CD4-positive, alpha-beta T cell (primary cell): Measurements from ENCODE around the gene GFER. TPM values are rescaled to one million over a fixed set of nuclear protein-coding genes. Genes with fewer than 3 reads are reported as not detected.

Experiments used
- ATAC-seq: fragments of 200-7000 bp; cut with Tn5 transposase; one replicate; pipeline ENCODE4 v1.10.0; 2022; ENCODE audit warnings: mild to moderate bottlenecking; ENCODE audit not compliant: poor library complexity
- CTCF ChIA-PET: fragments of 350-600 bp; sonication (Branson Sonifier 250); formaldehyde crosslinking; loops from one replicate; lab custom pipeline; 2021; ENCODE audit warnings: antibody characterized with exemption, inconsistent platforms; lab: Charles Lee
- POLR2A ChIA-PET: fragments of 350-600 bp; sonication (Branson Sonifier 250); formaldehyde crosslinking; loops from one replicate; lab custom pipeline; 2021; ENCODE audit warnings: antibody characterized with exemption, inconsistent platforms; lab: Charles Lee
- DNase-seq, 14 experiments: peaks; one replicate each; pipeline ENCODE4 v3.0.0-alpha.2; 2013 to 2020; ENCODE audit warnings: mixed read lengths in 2 of 14
- H3K27ac ChIP-seq, 2 donors: one replicate each; pipeline versions ENCODE4 v1.5.1 to v1.7.0; 2013; ENCODE audit warnings: low read length in 2 of 2, low read depth in 1 of 2, mild to moderate bottlenecking in 1 of 2
- H3K27me3 ChIP-seq, 2 experiments: 1 replicate in 1 of 2; 2 replicates in 1 of 2; pipeline versions ENCODE4 v1.6.1 to v1.7.0; 2013; ENCODE audit warnings: low read length in 2 of 2, control low read depth in 1 of 2, mild to moderate bottlenecking in 1 of 2, moderate library complexity in 1 of 2; ENCODE audit not compliant: insufficient read depth in 2 of 2, control insufficient read depth in 1 of 2
- H3K36me3 ChIP-seq: one replicate; pipeline ENCODE4 v1.6.1; 2013; ENCODE audit warnings: low read length, control low read depth; ENCODE audit not compliant: insufficient read depth
- H3K4me1 ChIP-seq: one replicate; pipeline ENCODE4 v1.6.1; 2013; ENCODE audit warnings: low read length, control low read depth; ENCODE audit not compliant: insufficient read depth
- H3K4me3 ChIP-seq: one replicate; pipeline ENCODE4 v1.5.1; 2013; ENCODE audit warnings: mild to moderate bottlenecking, low read length, moderate library complexity
- H3K9me3 ChIP-seq, 2 experiments: 1 replicate in 1 of 2; 2 replicates in 1 of 2; pipeline versions ENCODE4 v1.6.1 to v1.7.0; 2013; ENCODE audit warnings: low read length in 2 of 2, mild to moderate bottlenecking in 2 of 2, control low read depth in 1 of 2, moderate library complexity in 1 of 2; ENCODE audit not compliant: control insufficient read depth in 1 of 2, insufficient read depth in 1 of 2
- H3K27ac Mint-ChIP-seq: one replicate; pipeline ENCODE4 v1.8.0; 2020; ENCODE audit warnings: mixed read lengths
- H3K27me3 Mint-ChIP-seq: one replicate; pipeline ENCODE4 v1.8.0; 2021; ENCODE audit warnings: mixed read lengths
- H3K36me3 Mint-ChIP-seq: one replicate; pipeline ENCODE4 v1.8.0; 2021; ENCODE audit warnings: low read depth, mixed read lengths
- H3K4me1 Mint-ChIP-seq: one replicate; pipeline ENCODE4 v1.8.0; 2021; ENCODE audit warnings: low read depth, mixed read lengths
- H3K4me3 Mint-ChIP-seq: one replicate; pipeline ENCODE4 v1.8.0; 2020; ENCODE audit warnings: mild to moderate bottlenecking, mixed read lengths
- H3K9me3 Mint-ChIP-seq: one replicate; pipeline ENCODE4 v1.8.0; 2020; ENCODE audit warnings: mixed read lengths
- CTCF ChIP-seq: fragments of 200-600 bp; IDR thresholded peaks from one replicate; pipeline ENCODE4 v1.8.0; 2022; ENCODE audit warnings: antibody characterized with exemption, mild to moderate bottlenecking
- intact Hi-C, 2 experiments: fragments of 100-400 bp; cut with DNase I in 1 of 2; cut with micrococcal nuclease in 1 of 2; formaldehyde crosslinking; loops; one replicate each; pipeline versions ENCODE4 v1.15.1 to v1.9.0; 2023 to 2025; cut with DNase I, micrococcal nuclease
- total RNA-seq, 174 experiments: library from RNA in 2 of 174; stranded (reverse) in 2 of 174; gene quantifications; one replicate each; pipeline ENCODE4 v1.2.3 and lab custom pipeline; 2021 to 2026

GFER gene
- total RNA-seq, 2 experiments from 2014 or later, result 14.5 TPM

- Mint-ChIP-seq H3K36me3 (peaks cover 10% of the 10 kb centered on the region), H3K4me1 (peaks cover 40% of the 10 kb centered on the region), H3K9me3 (no peaks in the 10 kb centered on the region), H3K4me3 (peak overlapping the region; percentile 93), H3K27me3 (no peaks in the 10 kb centered on the region), H3K27ac (peak overlapping the region; percentile 88)
- ChIA-PET POLR2A (interaction anchor here (5.5 kb wide), 1 partner anchor 148 kb away, joined by 30 read pairs; the partner anchor contains the start of gene TRAF7), CTCF (no interaction called here)
- ATAC-seq, result no peak
- Histone ChIP-seq H3K27me3 (no peaks in the 10 kb centered on the region), H3K36me3 (peaks cover 27% of the 10 kb centered on the region), H3K4me1 (peaks cover 70% of the 10 kb centered on the region), H3K4me3 (no peak overlapping the region), H3K27ac (no peak overlapping the region), H3K9me3 (no peaks in the 10 kb centered on the region)
- TF ChIP-seq CTCF, result no peak
- DNase-seq, result no peak
- intact Hi-C loops, result loop anchor here in 1 of 2 experiments (5.0 kb wide), 2 partner anchors 35 to 40 kb away; partner anchors contain the start of genes NTHL1, TBL3 and TSC2
These were observed 23.3 kb downstream of the GFER start for GRCh38 chr16:2007081-2007836.

GRCh38 chr16:2008009-2008526 is 24.1 kb downstream of the GFER start:
- peak in 4 of 14 experiments; percentile 30 to 57 (median 36) for DNase-seq
- peak overlapping the region; percentile 88 for H3K27ac Mint-ChIP-seq
- CTCF ChIA-PET, result interaction anchor here (1.2 kb wide), 1 partner anchor 65 kb away, joined by 3 read pairs; the partner anchor contains the start of gene MSRB1
- intact Hi-C loops, result loop anchor here in 1 of 2 experiments (2.0 to 5.0 kb wide), 3 partner anchors 36 to 47 kb away; partner anchors contain the start of genes NTHL1, TBL3 and TSC2
- no peak for TF ChIP-seq CTCF
- H3K27me3 ChIP-seq, result no peaks in the 10 kb centered on the region
- no peak for ATAC-seq
- peak overlapping the region; percentile 93 for H3K4me3 Mint-ChIP-seq
- no peaks in the 10 kb centered on the region for H3K27me3 Mint-ChIP-seq
- H3K9me3 ChIP-seq, result no peaks in the 10 kb centered on the region
- H3K27ac ChIP-seq, result peak overlapping the region in 1 of 2 donors; percentile 29
- peaks cover 7% of the 10 kb centered on the region for H3K36me3 Mint-ChIP-seq
- POLR2A ChIA-PET, result interaction anchor here (5.5 kb wide), 1 partner anchor 147 kb away, joined by 30 read pairs; the partner anchor contains the start of gene TRAF7
- peak overlapping the region; percentile 63 for H3K4me3 ChIP-seq
- peaks cover 70% of the 10 kb centered on the region for H3K4me1 ChIP-seq
- peaks cover 19% of the 10 kb centered on the region for H3K36me3 ChIP-seq
- H3K4me1 Mint-ChIP-seq, result peaks cover 40% of the 10 kb centered on the region
- H3K9me3 Mint-ChIP-seq, result no peaks in the 10 kb centered on the region

GRCh38 chr16:2008631-2009163 is 24.7 kb downstream of the GFER start:
- intact Hi-C loops, result loop anchor here in 1 of 2 experiments (1.0 to 5.0 kb wide), 4 partner anchors 16 to 48 kb away; partner anchors contain the start of genes NTHL1, TBL3 and TSC2
- peaks cover 64% of the 10 kb centered on the region for H3K4me1 ChIP-seq
- peak in 3 of 14 experiments; percentile 44 to 48 (median 45) for DNase-seq
- peak overlapping the region; percentile 2 to 29 for H3K27ac ChIP-seq
- no peak for ATAC-seq
- peaks cover 7% of the 10 kb centered on the region for H3K36me3 Mint-ChIP-seq
- H3K4me3 Mint-ChIP-seq, result peak overlapping the region; percentile 93
- ChIA-PET CTCF (interaction anchor here (1.2 kb wide), 1 partner anchor 65 kb away, joined by 3 read pairs; the partner anchor contains the start of gene MSRB1), POLR2A (interaction anchor here (0.6 to 5.5 kb wide), 7 partner anchors 13 to 147 kb away, joined by 3 to 30 read pairs (median 4); partner anchors contain the start of genes GFER, RPS2, TBL3 and TRAF7)
- H3K9me3 Mint-ChIP-seq, result no peaks in the 10 kb centered on the region
- H3K9me3 ChIP-seq, result no peaks in the 10 kb centered on the region
- H3K4me3 ChIP-seq, result peak overlapping the region; percentile 63
- peaks cover 40% of the 10 kb centered on the region for H3K4me1 Mint-ChIP-seq
- no peaks in the 10 kb centered on the region for H3K27me3 Mint-ChIP-seq
- peak overlapping the region; percentile 88 for H3K27ac Mint-ChIP-seq
- no peak for TF ChIP-seq CTCF
- H3K27me3 ChIP-seq, result no peaks in the 10 kb centered on the region
- H3K36me3 ChIP-seq, result peaks cover 14% of the 10 kb centered on the region
